Right atrium auricular region (tissue), 2 donors: ENCODE data around the gene KLC3. TPM values are rescaled to one million over a fixed set of nuclear protein-coding genes. Genes with fewer than 3 reads are reported as not detected.

Experiments
- DNase-seq: peaks from one replicate; pipeline ENCODE4 v3.0.0-alpha.2; 2019; ENCODE audit warnings: low spot score
- H3K27ac ChIP-seq, 2 donors: fragments of 200-600 bp; sonication (generic); 1 replicate in 1 of 2; 2 replicates in 1 of 2; pipeline ENCODE4 v1.5.1; 2016 to 2019
- H3K27me3 ChIP-seq, 2 donors: fragments of 200-600 bp; sonication (generic); one replicate each; pipeline versions ENCODE4 v1.5.1 to v1.6.0; 2017 to 2019
- H3K36me3 ChIP-seq: fragments of 200-600 bp; sonication (generic); one replicate; pipeline ENCODE4 v1.5.1; 2016
- H3K4me1 ChIP-seq, 2 donors: fragments of 200-600 bp; sonication (generic); one replicate each; pipeline versions ENCODE4 v1.5.1 to v1.6.0; 2017 to 2019
- H3K4me3 ChIP-seq, 2 donors: fragments of 200-600 bp; sonication (generic); 1 replicate in 1 of 2; 2 replicates in 1 of 2; pipeline ENCODE4 v1.5.1; 2017 to 2019; ENCODE audit warnings: mild to moderate bottlenecking in 1 of 2, moderate library complexity in 1 of 2
- H3K9me3 ChIP-seq, 2 donors: fragments of 200-600 bp; sonication (generic); one replicate each; pipeline ENCODE4 v1.5.1; 2019
- total RNA-seq, 2 donors: library from RNA; depleted of rRNA; stranded (reverse); fragments of >200 nt; gene quantifications; one replicate each; pipeline ENCODE4 v1.1.0, GENCODE V29; 2016
- TF ChIP-seq, protein P1 (sequence below), 2 donors: fragments of 200-600 bp; sonication (generic); IDR thresholded peaks; one replicate each; pipeline ENCODE4 v1.5.1; 2019; ENCODE audit warnings: antibody characterized with exemption in 2 of 2

Gene KLC3
- total RNA-seq, 2 donors from 2014 or later: 0.75 TPM; not detected in 1

GRCh38 chr19:45350477-45351058 lies 10.0 kb downstream of the KLC3 start:
- H3K4me1 ChIP-seq: no peaks in the 10 kb centered on the region
- H3K4me3 ChIP-seq: no peak overlapping the region
- no peaks in the 10 kb centered on the region for H3K9me3 ChIP-seq
- H3K27me3 ChIP-seq: peaks cover 0 to 4% of the 10 kb centered on the region in 2 donors
- no peak overlapping the region for H3K27ac ChIP-seq
- TF ChIP-seq, protein P1, sequence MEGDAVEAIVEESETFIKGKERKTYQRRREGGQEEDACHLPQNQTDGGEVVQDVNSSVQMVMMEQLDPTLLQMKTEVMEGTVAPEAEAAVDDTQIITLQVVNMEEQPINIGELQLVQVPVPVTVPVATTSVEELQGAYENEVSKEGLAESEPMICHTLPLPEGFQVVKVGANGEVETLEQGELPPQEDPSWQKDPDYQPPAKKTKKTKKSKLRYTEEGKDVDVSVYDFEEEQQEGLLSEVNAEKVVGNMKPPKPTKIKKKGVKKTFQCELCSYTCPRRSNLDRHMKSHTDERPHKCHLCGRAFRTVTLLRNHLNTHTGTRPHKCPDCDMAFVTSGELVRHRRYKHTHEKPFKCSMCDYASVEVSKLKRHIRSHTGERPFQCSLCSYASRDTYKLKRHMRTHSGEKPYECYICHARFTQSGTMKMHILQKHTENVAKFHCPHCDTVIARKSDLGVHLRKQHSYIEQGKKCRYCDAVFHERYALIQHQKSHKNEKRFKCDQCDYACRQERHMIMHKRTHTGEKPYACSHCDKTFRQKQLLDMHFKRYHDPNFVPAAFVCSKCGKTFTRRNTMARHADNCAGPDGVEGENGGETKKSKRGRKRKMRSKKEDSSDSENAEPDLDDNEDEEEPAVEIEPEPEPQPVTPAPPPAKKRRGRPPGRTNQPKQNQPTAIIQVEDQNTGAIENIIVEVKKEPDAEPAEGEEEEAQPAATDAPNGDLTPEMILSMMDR (IDR thresholded peaks at IDR 0.05): no peak
- H3K36me3 ChIP-seq: peaks cover 27% of the 10 kb centered on the region
- no peak for DNase-seq

GRCh38 chr19:45351401-45351952 lies 10.9 kb downstream of the KLC3 start:
- TF ChIP-seq, protein P1 (IDR thresholded peaks at IDR 0.05): no peak
- H3K4me1 ChIP-seq: no peaks in the 10 kb centered on the region
- no peaks in the 10 kb centered on the region for H3K9me3 ChIP-seq
- H3K36me3 ChIP-seq: peaks cover 27% of the 10 kb centered on the region
- H3K27me3 ChIP-seq: peaks cover 0 to under 1% of the 10 kb centered on the region in 2 donors
- H3K4me3 ChIP-seq: no peak overlapping the region
- no peak for DNase-seq
- no peak overlapping the region for H3K27ac ChIP-seq

GRCh38 chr19:45352062-45352461 lies 11.5 kb downstream of the KLC3 start:
- H3K27me3 ChIP-seq: no peaks in the 10 kb centered on the region
- no peak for DNase-seq
- H3K27ac ChIP-seq: no peak overlapping the region
- TF ChIP-seq, protein P1 (IDR thresholded peaks at IDR 0.05): no peak
- no peak overlapping the region for H3K4me3 ChIP-seq
- peaks cover 27% of the 10 kb centered on the region for H3K36me3 ChIP-seq
- no peaks in the 10 kb centered on the region for H3K9me3 ChIP-seq
- no peaks in the 10 kb centered on the region for H3K4me1 ChIP-seq

- peaks cover 27% of the 10 kb centered on the region for H3K36me3 ChIP-seq
- no peaks in the 10 kb centered on the region for H3K4me1 ChIP-seq
- no peak overlapping the region for H3K27ac ChIP-seq
- no peaks in the 10 kb centered on the region for H3K9me3 ChIP-seq
- no peak for DNase-seq
- TF ChIP-seq, protein P1 (IDR thresholded peaks at IDR 0.05): no peak
- no peak overlapping the region for H3K4me3 ChIP-seq
- H3K27me3 ChIP-seq: no peaks in the 10 kb centered on the region
These were observed 11.9 kb downstream of the KLC3 start for GRCh38 chr19:45352471-45352870.

GRCh38 chr19:45352914-45353796 lies 12.6 kb downstream of the KLC3 start:
- TF ChIP-seq, protein P1 (IDR thresholded peaks at IDR 0.05): no peak
- Histone ChIP-seq H3K4me3 (no peak overlapping the region), H3K27me3 (no peaks in the 10 kb centered on the region), H3K36me3 (peaks cover 27% of the 10 kb centered on the region), H3K4me1 (no peaks in the 10 kb centered on the region), H3K9me3 (no peaks in the 10 kb centered on the region), H3K27ac (no peak overlapping the region)
- DNase-seq: no peak
